CD4-positive, alpha-beta T cell (primary cell): ENCODE results near the gene IGF1R. TPM values are rescaled to one million over a fixed set of nuclear protein-coding genes. Genes with fewer than 3 reads are reported as not detected.

Source experiments
- ATAC-seq: fragments of 200-7000 bp; cut with Tn5 transposase; one replicate; pipeline ENCODE4 v1.10.0; 2022; ENCODE audit warnings: mild to moderate bottlenecking; ENCODE audit not compliant: poor library complexity
- CTCF ChIA-PET: fragments of 350-600 bp; sonication (Branson Sonifier 250); formaldehyde crosslinking; loops from one replicate; lab custom pipeline; 2021; ENCODE audit warnings: antibody characterized with exemption, inconsistent platforms; lab: Charles Lee
- POLR2A ChIA-PET: fragments of 350-600 bp; sonication (Branson Sonifier 250); formaldehyde crosslinking; loops from one replicate; lab custom pipeline; 2021; ENCODE audit warnings: antibody characterized with exemption, inconsistent platforms; lab: Charles Lee
- DNase-seq, 14 experiments: peaks; one replicate each; pipeline ENCODE4 v3.0.0-alpha.2; 2013 to 2020; ENCODE audit warnings: mixed read lengths in 2 of 14
- H3K27ac ChIP-seq, 2 donors: one replicate each; pipeline versions ENCODE4 v1.5.1 to v1.7.0; 2013; ENCODE audit warnings: low read length in 2 of 2, low read depth in 1 of 2, mild to moderate bottlenecking in 1 of 2
- H3K27me3 ChIP-seq, 2 experiments: 1 replicate in 1 of 2; 2 replicates in 1 of 2; pipeline versions ENCODE4 v1.6.1 to v1.7.0; 2013; ENCODE audit warnings: low read length in 2 of 2, control low read depth in 1 of 2, mild to moderate bottlenecking in 1 of 2, moderate library complexity in 1 of 2; ENCODE audit not compliant: insufficient read depth in 2 of 2, control insufficient read depth in 1 of 2
- H3K36me3 ChIP-seq: one replicate; pipeline ENCODE4 v1.6.1; 2013; ENCODE audit warnings: low read length, control low read depth; ENCODE audit not compliant: insufficient read depth
- H3K4me1 ChIP-seq: one replicate; pipeline ENCODE4 v1.6.1; 2013; ENCODE audit warnings: low read length, control low read depth; ENCODE audit not compliant: insufficient read depth
- H3K4me3 ChIP-seq: one replicate; pipeline ENCODE4 v1.5.1; 2013; ENCODE audit warnings: mild to moderate bottlenecking, low read length, moderate library complexity
- H3K9me3 ChIP-seq, 2 experiments: 1 replicate in 1 of 2; 2 replicates in 1 of 2; pipeline versions ENCODE4 v1.6.1 to v1.7.0; 2013; ENCODE audit warnings: low read length in 2 of 2, mild to moderate bottlenecking in 2 of 2, control low read depth in 1 of 2, moderate library complexity in 1 of 2; ENCODE audit not compliant: control insufficient read depth in 1 of 2, insufficient read depth in 1 of 2
- H3K27ac Mint-ChIP-seq: one replicate; pipeline ENCODE4 v1.8.0; 2020; ENCODE audit warnings: mixed read lengths
- H3K27me3 Mint-ChIP-seq: one replicate; pipeline ENCODE4 v1.8.0; 2021; ENCODE audit warnings: mixed read lengths
- H3K36me3 Mint-ChIP-seq: one replicate; pipeline ENCODE4 v1.8.0; 2021; ENCODE audit warnings: low read depth, mixed read lengths
- H3K4me1 Mint-ChIP-seq: one replicate; pipeline ENCODE4 v1.8.0; 2021; ENCODE audit warnings: low read depth, mixed read lengths
- H3K4me3 Mint-ChIP-seq: one replicate; pipeline ENCODE4 v1.8.0; 2020; ENCODE audit warnings: mild to moderate bottlenecking, mixed read lengths
- H3K9me3 Mint-ChIP-seq: one replicate; pipeline ENCODE4 v1.8.0; 2020; ENCODE audit warnings: mixed read lengths
- intact Hi-C, 2 experiments: fragments of 100-400 bp; cut with DNase I in 1 of 2; cut with micrococcal nuclease in 1 of 2; formaldehyde crosslinking; loops; one replicate each; pipeline versions ENCODE4 v1.15.1 to v1.9.0; 2023 to 2025; cut with DNase I, micrococcal nuclease
- total RNA-seq, 174 experiments: library from RNA in 2 of 174; stranded (reverse) in 2 of 174; gene quantifications; one replicate each; pipeline ENCODE4 v1.2.3 and lab custom pipeline; 2021 to 2026
- TF ChIP-seq, protein P1 (sequence below): fragments of 200-600 bp; IDR thresholded peaks from one replicate; pipeline ENCODE4 v1.8.0; 2022; ENCODE audit warnings: antibody characterized with exemption, mild to moderate bottlenecking

Gene IGF1R
- total RNA-seq, 2 experiments from 2014 or later, result 39.2 to 40.3 TPM

DNA sequence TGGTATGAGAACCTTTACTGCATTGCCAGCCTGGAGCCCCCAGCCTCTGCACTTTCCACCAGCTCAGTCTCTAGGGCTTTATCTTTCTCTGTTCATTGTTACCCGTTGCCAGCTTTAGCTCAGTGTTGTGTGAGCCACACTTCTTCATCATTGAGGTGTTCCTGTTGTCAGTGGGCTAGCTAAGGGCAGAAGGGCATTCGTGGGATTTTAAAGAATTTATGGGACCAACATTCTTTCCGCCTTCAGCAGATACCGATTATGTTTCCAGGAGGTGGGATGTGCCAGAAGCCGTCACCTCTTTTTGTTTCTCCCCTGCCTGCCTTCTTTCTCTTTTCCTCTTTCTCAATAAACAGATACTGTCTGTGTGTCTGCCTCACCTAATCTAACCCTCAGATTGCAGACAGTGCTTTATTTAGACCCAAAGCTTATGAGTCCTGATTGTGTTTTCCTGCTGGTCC is 294.7 kb downstream of the IGF1R start:
- H3K4me1 Mint-ChIP-seq, result no peaks in the 10 kb centered on the region
- no peak overlapping the region for H3K4me3 ChIP-seq
- H3K27me3 ChIP-seq, result no peaks in the 10 kb centered on the region
- peak overlapping the region; percentile 33 for H3K27ac Mint-ChIP-seq
- H3K27me3 Mint-ChIP-seq, result no peaks in the 10 kb centered on the region
- no peaks in the 10 kb centered on the region for H3K9me3 ChIP-seq
- TF ChIP-seq, protein P1, sequence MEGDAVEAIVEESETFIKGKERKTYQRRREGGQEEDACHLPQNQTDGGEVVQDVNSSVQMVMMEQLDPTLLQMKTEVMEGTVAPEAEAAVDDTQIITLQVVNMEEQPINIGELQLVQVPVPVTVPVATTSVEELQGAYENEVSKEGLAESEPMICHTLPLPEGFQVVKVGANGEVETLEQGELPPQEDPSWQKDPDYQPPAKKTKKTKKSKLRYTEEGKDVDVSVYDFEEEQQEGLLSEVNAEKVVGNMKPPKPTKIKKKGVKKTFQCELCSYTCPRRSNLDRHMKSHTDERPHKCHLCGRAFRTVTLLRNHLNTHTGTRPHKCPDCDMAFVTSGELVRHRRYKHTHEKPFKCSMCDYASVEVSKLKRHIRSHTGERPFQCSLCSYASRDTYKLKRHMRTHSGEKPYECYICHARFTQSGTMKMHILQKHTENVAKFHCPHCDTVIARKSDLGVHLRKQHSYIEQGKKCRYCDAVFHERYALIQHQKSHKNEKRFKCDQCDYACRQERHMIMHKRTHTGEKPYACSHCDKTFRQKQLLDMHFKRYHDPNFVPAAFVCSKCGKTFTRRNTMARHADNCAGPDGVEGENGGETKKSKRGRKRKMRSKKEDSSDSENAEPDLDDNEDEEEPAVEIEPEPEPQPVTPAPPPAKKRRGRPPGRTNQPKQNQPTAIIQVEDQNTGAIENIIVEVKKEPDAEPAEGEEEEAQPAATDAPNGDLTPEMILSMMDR, result no peak
- no peaks in the 10 kb centered on the region for H3K4me1 ChIP-seq
- no peak overlapping the region for H3K27ac ChIP-seq
- no peak overlapping the region for H3K4me3 Mint-ChIP-seq
- ChIA-PET CTCF (no interaction called here), POLR2A (no interaction called here)
- H3K9me3 Mint-ChIP-seq, result no peaks in the 10 kb centered on the region
- H3K36me3 ChIP-seq, result peaks cover 26% of the 10 kb centered on the region
- ATAC-seq (no peak), DNase-seq (no peak)
- H3K36me3 Mint-ChIP-seq, result peaks cover 83% of the 10 kb centered on the region
- intact Hi-C loops, result no loop called here

DNA sequence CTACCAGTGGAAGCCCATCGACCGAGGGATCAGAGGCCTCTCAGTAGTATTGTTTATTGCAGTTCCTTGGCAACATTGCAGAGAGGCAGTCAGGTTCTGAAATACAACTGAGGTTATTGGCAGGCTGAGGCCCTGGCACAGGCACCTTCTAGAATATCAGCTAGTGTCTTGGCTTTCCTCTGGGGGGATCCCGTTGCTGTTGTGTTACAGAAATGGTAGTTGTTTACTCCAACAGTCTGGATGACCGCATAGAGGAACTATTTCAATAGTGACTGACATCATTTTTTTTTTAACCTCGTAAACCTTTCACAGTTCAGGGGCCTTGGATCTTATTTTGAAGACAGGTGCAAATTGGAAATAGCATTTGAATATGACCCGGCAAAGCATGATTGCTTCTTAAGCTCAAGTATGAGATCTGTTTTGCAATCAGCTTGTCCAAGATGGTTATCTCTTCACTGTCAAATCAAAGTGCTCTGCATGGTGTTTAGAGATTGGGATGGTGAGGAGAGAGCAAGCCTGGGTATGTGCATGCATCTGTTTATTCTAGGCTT is 295.3 kb downstream of the IGF1R start:
- H3K36me3 Mint-ChIP-seq, result peaks cover 83% of the 10 kb centered on the region
- no peak overlapping the region for H3K4me3 Mint-ChIP-seq
- H3K27ac Mint-ChIP-seq, result peak overlapping the region; percentile 33
- CTCF ChIA-PET, result no interaction called here
- H3K27ac ChIP-seq, result no peak overlapping the region
- no peaks in the 10 kb centered on the region for H3K27me3 ChIP-seq
- H3K9me3 ChIP-seq, result no peaks in the 10 kb centered on the region
- POLR2A ChIA-PET, result no interaction called here
- no peak overlapping the region for H3K4me3 ChIP-seq
- TF ChIP-seq, protein P1, result no peak
- no peaks in the 10 kb centered on the region for H3K4me1 ChIP-seq
- DNase-seq (no peak), ATAC-seq (no peak)
- peaks cover 29% of the 10 kb centered on the region for H3K36me3 ChIP-seq
- H3K9me3 Mint-ChIP-seq, result no peaks in the 10 kb centered on the region
- H3K4me1 Mint-ChIP-seq, result no peaks in the 10 kb centered on the region
- H3K27me3 Mint-ChIP-seq, result no peaks in the 10 kb centered on the region
- intact Hi-C loops, result no loop called here

DNA sequence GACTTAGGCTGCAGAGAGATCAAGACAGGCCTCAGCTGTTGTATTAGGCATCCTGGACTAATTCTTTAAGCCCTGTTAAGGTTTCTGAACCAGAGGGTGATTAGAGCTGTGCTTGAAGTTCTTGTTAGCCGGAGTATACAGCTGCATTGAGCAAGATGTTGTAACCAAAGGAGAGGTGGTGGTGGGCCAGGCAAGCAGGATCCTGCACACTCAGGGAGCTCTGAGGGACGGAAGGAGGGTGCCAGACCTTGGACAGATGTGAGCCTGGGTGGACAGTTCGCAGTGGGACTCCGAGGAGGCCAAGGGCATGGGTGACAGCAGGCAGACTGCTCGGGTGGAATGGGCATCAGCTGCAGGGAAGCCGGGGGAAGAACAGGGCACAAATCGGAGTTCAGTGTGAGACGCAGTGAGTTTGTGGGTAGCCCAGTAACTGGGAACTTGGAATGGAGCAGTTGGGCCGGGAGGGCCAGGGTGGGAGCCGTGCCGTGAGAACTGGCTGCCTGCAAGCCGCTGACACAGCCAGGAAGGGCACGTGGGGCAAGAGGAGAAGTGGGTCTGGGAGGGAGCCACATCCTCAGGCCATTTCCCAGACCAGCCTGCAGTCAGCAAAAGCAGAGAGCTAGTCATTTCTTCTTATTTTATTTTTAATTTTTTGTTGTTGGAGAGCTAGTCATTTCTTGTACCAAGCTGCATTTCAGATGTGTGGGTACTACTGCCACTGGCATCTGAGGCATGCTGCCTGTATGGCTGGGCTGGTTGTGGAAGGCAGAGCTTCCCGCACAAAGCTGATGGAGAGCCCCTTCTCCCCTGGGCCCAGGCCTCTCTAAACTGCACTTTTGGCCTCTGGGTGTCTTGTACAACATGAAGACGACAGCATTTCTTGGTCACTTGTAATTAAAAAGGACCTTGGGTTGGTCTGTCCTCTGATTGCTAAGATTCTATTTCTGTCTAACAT is 298.2 kb downstream of the IGF1R start:
- H3K36me3 Mint-ChIP-seq, result peaks cover 81% of the 10 kb centered on the region
- H3K36me3 ChIP-seq, result peaks cover 27% of the 10 kb centered on the region
- H3K27me3 ChIP-seq, result no peaks in the 10 kb centered on the region
- H3K9me3 ChIP-seq, result no peaks in the 10 kb centered on the region
- TF ChIP-seq, protein P1, result no peak
- no peaks in the 10 kb centered on the region for H3K4me1 ChIP-seq
- H3K27ac ChIP-seq, result no peak overlapping the region
- no peaks in the 10 kb centered on the region for H3K9me3 Mint-ChIP-seq
- DNase-seq (no peak), ATAC-seq (no peak)
- no peak overlapping the region for H3K4me3 Mint-ChIP-seq
- ChIA-PET POLR2A (no interaction called here), CTCF (no interaction called here)
- intact Hi-C loops, result no loop called here
- H3K4me1 Mint-ChIP-seq, result peaks cover 5% of the 10 kb centered on the region
- no peak overlapping the region for H3K4me3 ChIP-seq
- H3K27me3 Mint-ChIP-seq, result no peaks in the 10 kb centered on the region
- H3K27ac Mint-ChIP-seq, result no peak overlapping the region
